H1 (cell line): Measurements from ENCODE around the gene CEP126. TPM values are rescaled to one million over a fixed set of nuclear protein-coding genes. Genes with fewer than 3 reads are reported as not detected.

Source experiments
- CTCF ChIA-PET: fragments of 300-600 bp; sonication (Branson Sonifier 250); formaldehyde crosslinking; loops from one replicate; lab custom pipeline; 2021; ENCODE audit not compliant: partially characterized antibody; lab: Charles Lee
- POLR2A ChIA-PET: fragments of 300-600 bp; sonication (Branson Sonifier 250); formaldehyde crosslinking; loops from one replicate; lab custom pipeline; 2021; ENCODE audit warnings: inconsistent platforms; ENCODE audit not compliant: partially characterized antibody; lab: Charles Lee
- DNase-seq, 2 experiments: peaks; one replicate each; pipeline versions ENCODE4 v3.0.0 to v3.0.0-alpha.2; 2010 to 2022; ENCODE audit warnings: low spot score in 2 of 2, low read depth in 1 of 2, mixed read lengths in 1 of 2
- FAIRE-seq: peaks from 2 replicates; lab custom pipeline; 2011; peaks lifted over from hg19 to GRCh38; lab: Jason Lieb, UNC
- H2AFZ ChIP-seq: 2 replicates; pipeline ENCODE4 v1.8.1; 2012; ENCODE audit warnings: low read length, inconsistent platforms
- H2AK5ac ChIP-seq: 2 replicates; pipeline ENCODE4 v1.6.1; 2013; ENCODE audit warnings: low read depth, low read length
- H2BK120ac ChIP-seq: replicated peaks from 2 replicates; pipeline ENCODE3; 2013; ENCODE audit warnings: low read depth, low read length, inconsistent platforms
- H2BK12ac ChIP-seq: 2 replicates; pipeline ENCODE4 v1.6.1; 2013; ENCODE audit warnings: low read depth, low read length
- H2BK15ac ChIP-seq: 2 replicates; pipeline ENCODE4 v1.6.1; 2013; ENCODE audit warnings: low read length
- H2BK20ac ChIP-seq: 2 replicates; pipeline ENCODE4 v1.6.1; 2013; ENCODE audit warnings: low read length
- H2BK5ac ChIP-seq: 2 replicates; pipeline ENCODE4 v1.6.1; 2013; ENCODE audit warnings: low read depth, low read length
- H3K14ac ChIP-seq: 2 replicates; pipeline ENCODE4 v1.6.1; 2013; ENCODE audit warnings: inconsistent platforms; ENCODE audit not compliant: insufficient read length
- H3K18ac ChIP-seq: 2 replicates; pipeline ENCODE4 v1.6.1; 2013; ENCODE audit warnings: low read length; ENCODE audit errors: extremely low read depth
- H3K23ac ChIP-seq: 2 replicates; pipeline ENCODE4 v1.6.1; 2013; ENCODE audit warnings: inconsistent platforms; ENCODE audit not compliant: insufficient read length
- H3K23me2 ChIP-seq: 2 replicates; pipeline ENCODE4 v1.6.1; 2013; ENCODE audit warnings: low read depth, low read length
- H3K27ac ChIP-seq: 2 replicates; pipeline ENCODE4 v1.6.1; 2011; ENCODE audit warnings: low read depth, low read length, inconsistent platforms
- H3K27me3 ChIP-seq, 4 experiments: replicated peaks in 1 of 4; 1 replicate in 1 of 4; 2 replicates in 3 of 4; pipeline versions ENCODE4 v1.6.1 to v1.8.1; 2011 to 2013; ENCODE audit warnings: low read length in 3 of 4, mild to moderate bottlenecking in 3 of 4, inconsistent platforms in 2 of 4, mixed read lengths in 2 of 4, moderate library complexity in 1 of 4; ENCODE audit not compliant: control insufficient read depth in 3 of 4, insufficient read depth in 3 of 4; ENCODE audit errors: extremely low read depth in 1 of 4
- H3K36me3 ChIP-seq, 4 experiments: 2 replicates each; pipeline versions ENCODE4 v1.6.1 to v1.8.1; 2011 to 2013; ENCODE audit warnings: mild to moderate bottlenecking in 4 of 4, low read length in 3 of 4, moderate library complexity in 2 of 4, control low read depth in 1 of 4, inconsistent platforms in 1 of 4; ENCODE audit not compliant: insufficient read depth in 4 of 4, control insufficient read depth in 2 of 4
- H3K4ac ChIP-seq: replicated peaks from 2 replicates; pipeline ENCODE3; 2013; ENCODE audit warnings: low read length, low read depth, mixed read lengths, inconsistent platforms; ENCODE audit not compliant: insufficient read length
- H3K4me1 ChIP-seq, 4 experiments: replicated peaks in 1 of 4; 1 replicate in 1 of 4; 2 replicates in 3 of 4; pipeline versions ENCODE4 v1.6.1 to v1.8.1; 2011 to 2013; ENCODE audit warnings: low read length in 3 of 4, inconsistent platforms in 2 of 4, mixed read lengths in 1 of 4; ENCODE audit not compliant: insufficient read depth in 4 of 4, control insufficient read depth in 3 of 4
- H3K4me2 ChIP-seq, 2 experiments: 2 replicates each; pipeline versions ENCODE4 v1.6.1 to v1.8.1; 2011 to 2013; ENCODE audit warnings: low read depth in 2 of 2, low read length in 2 of 2, control low read depth in 1 of 2, inconsistent platforms in 1 of 2, mild to moderate bottlenecking in 1 of 2; ENCODE audit not compliant: insufficient read depth in 1 of 2
- H3K4me3 ChIP-seq, 4 experiments: fragments of 200-600, 300-600 bp in 1 of 4; sonication (generic), shearing (Covaris generic), sonication (Bioruptor Twin) in 1 of 4; 2 replicates each; pipeline versions ENCODE4 v1.5.1 to v1.8.1; 2011 to 2016; ENCODE audit warnings: low read length in 4 of 4, low read depth in 3 of 4, control low read depth in 2 of 4, inconsistent platforms in 2 of 4, mild to moderate bottlenecking in 2 of 4, mixed read lengths in 1 of 4, moderate library complexity in 1 of 4; ENCODE audit not compliant: insufficient read depth in 2 of 4; ENCODE audit errors: extremely low read depth in 1 of 4
- H3K56ac ChIP-seq: replicated peaks from 2 replicates; pipeline ENCODE3; 2013; ENCODE audit warnings: low read depth, mild to moderate bottlenecking, mixed read lengths, low read length, inconsistent platforms; ENCODE audit not compliant: insufficient read length
- H3K79me1 ChIP-seq: 2 replicates; pipeline ENCODE4 v1.6.1; 2013; ENCODE audit warnings: low read depth, low read length, control low read depth
- H3K79me2 ChIP-seq, 2 experiments: 2 replicates each; pipeline versions ENCODE4 v1.6.1 to v1.8.1; 2012 to 2013; ENCODE audit warnings: low read length in 2 of 2, mild to moderate bottlenecking in 2 of 2, inconsistent platforms in 1 of 2; ENCODE audit not compliant: insufficient read depth in 2 of 2, control insufficient read depth in 1 of 2
- H3K9ac ChIP-seq, 4 experiments: replicated peaks in 1 of 4; 1 replicate in 1 of 4; 2 replicates in 3 of 4; pipeline versions ENCODE4 v1.6.1 to v1.8.1; 2011 to 2013; ENCODE audit warnings: low read depth in 3 of 4, low read length in 3 of 4, control low read depth in 2 of 4, mild to moderate bottlenecking in 2 of 4, moderate library complexity in 2 of 4, inconsistent platforms in 1 of 4; ENCODE audit errors: extremely low read depth in 1 of 4
- H3K9me3 ChIP-seq, 2 experiments: 2 replicates each; pipeline versions ENCODE4 v1.6.1 to v1.8.1; 2012 to 2013; ENCODE audit warnings: mild to moderate bottlenecking in 2 of 2, moderate library complexity in 2 of 2, control low read depth in 1 of 2, inconsistent platforms in 1 of 2, low read depth in 1 of 2, low read length in 1 of 2, mixed read lengths in 1 of 2; ENCODE audit not compliant: insufficient read depth in 2 of 2
- H4K20me1 ChIP-seq, 2 experiments: replicated peaks in 1 of 2; 2 replicates each; pipeline versions ENCODE3 to v1.8.1; 2011 to 2013; ENCODE audit warnings: inconsistent platforms in 2 of 2, low read length in 2 of 2, mild to moderate bottlenecking in 1 of 2; ENCODE audit not compliant: insufficient read depth in 2 of 2, control insufficient read depth in 1 of 2
- H4K5ac ChIP-seq: 2 replicates; pipeline ENCODE4 v1.6.1; 2013; ENCODE audit warnings: low read length, low read depth, mixed read lengths, inconsistent platforms; ENCODE audit not compliant: insufficient read length
- H4K8ac ChIP-seq: 2 replicates; pipeline ENCODE4 v1.8.0; 2013; ENCODE audit warnings: mild to moderate bottlenecking, moderate library complexity, low read length, inconsistent platforms; ENCODE audit not compliant: insufficient read depth; ENCODE audit errors: extremely low read depth
- H4K91ac ChIP-seq: replicated peaks from 2 replicates; pipeline ENCODE3; 2013; ENCODE audit warnings: low read length, mixed read lengths, inconsistent platforms; ENCODE audit not compliant: insufficient read length
- TAF1 ChIP-seq: IDR thresholded peaks from 2 replicates; pipeline ENCODE4 v1.6.1; 2011; ENCODE audit warnings: mild to moderate bottlenecking, low read depth, low read length
- WGBS, 2 experiments: shearing (Covaris generic) in 1 of 2; methylation state at CpG; one replicate each; pipeline versions ENCODE4 v1.1.6 to v1.1.7; 2013 to 2015; ENCODE audit warnings: low lambda C conversion rate in 2 of 2, mixed read lengths in 2 of 2, inconsistent platforms in 1 of 2, low coverage in 1 of 2, missing lambda C conversion rate in 1 of 2; ENCODE audit not compliant: insufficient replicate concordance in 2 of 2, insufficient coverage in 1 of 2, insufficient read length in 1 of 2; ENCODE audit errors: extremely low coverage in 1 of 2, missing lambda C conversion rate in 1 of 2; 5-methylcytosine and 5-hydroxymethylcytosine counted together
- polyA plus RNA-seq, 7 experiments: library from polyadenylated mRNA; depleted of rRNA in 3 of 7; stranded (reverse) in 5 of 7; unstranded in 2 of 7; fragments of >200 nt in 5 of 7; fragments of 200-250 nt in 2 of 7; gene quantifications; 1 replicate in 5 of 7; 2 replicates in 1 of 7; 4 replicates in 1 of 7; pipeline versions ENCODE4 v1.2.1 to v1.2.3, GENCODE V29; 2011 to 2013; ENCODE audit warnings: missing spikeins in 2 of 7, mixed read lengths in 2 of 7
- total RNA-seq: library from RNA; stranded (reverse); fragmentation: NEBNext Ultra II Directional; extraction: Animal tissue kit (Norgen Biotek cat#: 25700); gene quantifications from 2 replicates; pipeline ENCODE4 v1.2.1, GENCODE V29; 2021

The CEP126 gene
- total and polyA plus RNA-seq, 2 of the 8 experiments (the other 6 are each of a cell fraction or from before 2014, with no cell fraction given): 0.76 to 1.9 TPM

- 74% methylated on average over 2 of the region's 2 CpGs; no CpG with 5 or more reads in 1 of the 2 experiments for WGBS, 2 experiments
- Histone ChIP-seq H2BK15ac (no peak overlapping the region), H3K4ac (no peak overlapping the region), H3K4me2 (no peak overlapping the region), H4K20me1 (no peaks in the 10 kb centered on the region), H3K36me3 (no peaks in the 10 kb centered on the region), H3K23ac (no peak overlapping the region), H3K9me3 (no peaks in the 10 kb centered on the region), H3K23me2 (no peaks in the 10 kb centered on the region), H3K79me2 (no peaks in the 10 kb centered on the region), H3K56ac (no peak overlapping the region), H2BK20ac (no peak overlapping the region), H2BK12ac (no peak overlapping the region), H2AK5ac (no peak overlapping the region), H3K14ac (no peak overlapping the region), H3K4me3 (no peak overlapping the region), H3K9ac (no peak overlapping the region), H4K5ac (no peak overlapping the region), H2BK120ac (no peak overlapping the region), H2AFZ (no peak overlapping the region), H2BK5ac (no peak overlapping the region), H3K18ac (no peak overlapping the region), H3K27ac (no peak overlapping the region), H3K27me3 (no peaks in the 10 kb centered on the region), H4K91ac (no peak overlapping the region), H3K79me1 (no peaks in the 10 kb centered on the region), H3K4me1 (no peaks in the 10 kb centered on the region), H4K8ac (no peak overlapping the region)
- no peak for FAIRE-seq
- CTCF ChIA-PET: interaction anchor here (0.8 to 2.4 kb wide), 5 partner anchors 12 to 325 kb away, joined by 3 to 8 read pairs (median 3); no protein-coding TSS in a partner anchor
- DNase-seq: no peak
- POLR2A ChIA-PET: no interaction called here
- TF ChIP-seq TAF1: no peak
Measured at GRCh38 chr11:101944923-101945322, 30.1 kb downstream of the CEP126 start.
